GM18870 (cell line): Measurements from ENCODE around the gene RELN.

ENCODE experiments used
- ATAC-seq: cut with Tn5 transposase; IDR thresholded peaks from one replicate; pipeline ENCODE4 v1.9.1; 2021; ENCODE audit warnings: moderate library complexity; ENCODE audit not compliant: unreplicated experiment

The RELN gene

DNA sequence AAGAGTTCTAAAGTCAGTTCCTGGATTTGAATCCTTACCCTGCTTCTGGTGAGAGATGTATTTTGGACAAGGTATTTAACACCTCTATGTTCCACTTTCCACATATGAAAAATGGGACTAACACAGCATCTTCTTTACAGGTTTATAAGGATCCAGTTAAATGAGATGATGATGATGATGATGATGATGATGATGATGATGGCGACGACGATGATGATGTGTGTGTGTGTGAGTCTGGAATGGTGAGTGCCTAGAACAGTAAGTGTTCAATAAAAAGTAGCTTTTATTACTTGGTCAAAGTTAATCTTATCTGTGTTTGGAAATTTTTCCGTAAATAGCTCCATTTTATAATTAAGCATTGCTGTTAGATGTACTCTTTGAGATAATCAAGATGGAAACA lies 295.2 kb downstream of the RELN start:
- ATAC-seq = no peak

DNA sequence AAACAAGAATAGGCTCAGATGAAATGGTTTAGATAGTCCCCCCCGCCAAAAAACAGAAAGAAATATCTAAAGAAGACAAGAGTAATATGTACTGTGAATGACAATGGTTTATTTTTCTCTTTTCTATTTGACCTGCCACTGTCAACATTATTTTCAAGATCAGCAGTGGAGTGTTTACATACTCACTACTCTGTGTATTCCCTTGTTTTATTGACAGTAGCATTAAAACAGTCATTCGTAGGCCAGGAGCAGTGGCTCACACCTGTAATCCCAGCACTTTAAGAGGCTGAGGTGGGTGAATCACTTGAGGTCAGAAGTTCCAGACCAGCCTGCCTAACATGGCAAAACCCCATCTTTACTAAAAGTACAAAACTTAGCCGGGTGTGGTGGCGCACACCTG lies 298.2 kb downstream of the RELN start:
- no peak for ATAC-seq

DNA sequence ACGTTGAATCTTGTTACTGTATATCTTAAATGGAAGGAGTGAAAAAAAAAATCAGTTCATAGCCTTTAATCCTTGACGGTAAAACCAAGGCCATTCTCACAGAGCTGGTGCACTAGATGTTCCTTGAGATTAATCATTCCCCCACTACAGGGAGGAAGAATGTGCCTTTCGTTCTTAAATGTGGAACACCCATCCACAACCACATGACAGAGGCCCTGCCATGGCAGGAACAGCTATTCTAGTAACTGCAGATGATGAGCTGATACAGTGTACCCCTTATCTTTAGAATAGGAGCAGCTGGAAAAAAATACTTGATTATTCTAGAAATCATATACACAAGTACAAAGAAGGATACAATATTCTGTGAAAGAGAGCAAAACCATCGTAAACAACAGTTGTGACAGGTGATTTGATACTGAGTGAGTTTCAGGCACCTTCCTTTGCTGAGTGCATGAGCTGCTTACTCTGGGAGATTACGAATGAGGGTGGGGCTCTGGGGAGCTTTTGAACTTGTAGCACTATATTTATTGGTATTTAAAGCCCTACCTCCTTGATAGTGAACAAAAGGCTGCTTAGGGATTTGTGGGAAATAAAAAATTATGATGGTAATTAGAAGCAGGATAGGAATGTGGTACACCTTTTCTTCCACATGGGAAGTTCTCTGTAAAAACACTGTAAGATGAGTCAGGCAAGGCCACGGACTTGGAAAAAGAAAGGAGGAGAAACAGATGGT lies 299.1 kb downstream of the RELN start:
- no peak for ATAC-seq

DNA sequence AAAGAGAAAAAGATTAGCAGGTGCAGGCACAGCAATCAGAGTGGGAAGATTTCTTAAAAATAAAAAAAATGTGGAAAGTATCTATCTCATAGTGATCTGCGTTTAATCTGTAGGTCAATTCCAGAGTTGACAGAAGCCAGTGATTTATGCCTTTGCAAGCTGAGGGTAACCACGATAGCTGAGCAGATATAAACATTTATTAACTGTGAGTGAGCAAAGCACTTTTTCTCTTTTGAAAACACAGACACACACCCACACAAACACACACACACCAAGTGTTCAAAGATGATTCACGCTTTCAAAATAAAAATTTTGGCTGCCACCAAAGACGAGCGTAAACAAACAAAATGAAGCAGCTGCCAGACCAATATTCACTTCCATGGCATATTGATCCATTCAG lies 300.2 kb downstream of the RELN start:
- ATAC-seq = no peak

DNA sequence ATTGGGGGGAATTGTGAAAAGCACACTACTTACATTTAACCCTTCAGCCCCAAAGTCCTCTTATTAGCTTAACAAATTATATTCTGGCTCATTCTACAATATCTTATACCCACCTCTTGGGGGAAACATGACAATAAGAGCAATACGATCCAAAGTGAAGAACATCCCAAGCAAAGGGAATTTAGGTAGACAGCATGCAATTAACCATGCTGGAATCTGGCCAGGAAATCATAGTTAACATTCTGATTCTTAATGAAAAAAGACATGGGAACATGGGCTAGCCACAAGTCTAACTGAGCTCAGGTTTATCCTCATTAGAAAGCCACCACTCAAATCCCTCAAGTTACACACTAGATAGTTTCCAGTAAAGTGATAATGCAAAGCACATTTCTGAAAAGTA lies 301.5 kb downstream of the RELN start:
- no peak for ATAC-seq

DNA sequence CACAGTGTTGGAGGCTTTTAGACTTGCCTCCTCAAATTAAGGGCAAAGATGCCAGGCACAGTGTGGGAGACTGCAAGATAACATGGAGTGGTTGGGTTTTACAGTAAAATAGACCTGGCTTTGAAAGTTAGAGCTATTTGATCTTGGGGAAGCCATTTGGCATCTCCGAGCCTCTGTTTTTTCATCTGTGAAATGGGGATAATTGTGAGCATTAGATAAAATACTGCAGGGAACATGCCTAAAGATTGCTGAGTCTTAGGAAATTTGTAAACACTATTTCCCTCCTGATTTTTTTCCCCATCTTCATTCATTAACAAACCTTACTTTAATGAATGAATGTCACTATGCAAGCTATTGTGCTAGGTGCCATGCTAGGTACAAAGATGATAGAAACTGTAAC lies 302.2 kb downstream of the RELN start:
- ATAC-seq = no peak

DNA sequence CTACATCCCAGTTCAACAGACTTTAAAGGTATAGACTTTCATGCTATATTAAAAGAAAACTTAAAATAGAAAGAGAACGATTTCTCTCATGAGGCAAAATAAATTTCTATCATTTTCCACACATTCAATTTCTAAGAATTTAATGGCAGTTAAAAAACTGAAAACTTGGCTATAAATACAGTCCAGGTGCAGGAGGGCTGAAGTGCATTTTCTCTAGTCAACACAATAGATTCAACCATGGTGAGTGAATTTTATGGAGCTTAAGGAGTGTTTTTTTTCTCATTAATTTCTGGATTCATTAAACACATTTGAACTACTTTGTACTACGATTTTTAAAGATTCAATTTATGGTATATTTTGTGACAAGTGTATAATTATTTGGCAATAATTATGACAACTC lies 302.7 kb downstream of the RELN start:
- no peak for ATAC-seq

DNA sequence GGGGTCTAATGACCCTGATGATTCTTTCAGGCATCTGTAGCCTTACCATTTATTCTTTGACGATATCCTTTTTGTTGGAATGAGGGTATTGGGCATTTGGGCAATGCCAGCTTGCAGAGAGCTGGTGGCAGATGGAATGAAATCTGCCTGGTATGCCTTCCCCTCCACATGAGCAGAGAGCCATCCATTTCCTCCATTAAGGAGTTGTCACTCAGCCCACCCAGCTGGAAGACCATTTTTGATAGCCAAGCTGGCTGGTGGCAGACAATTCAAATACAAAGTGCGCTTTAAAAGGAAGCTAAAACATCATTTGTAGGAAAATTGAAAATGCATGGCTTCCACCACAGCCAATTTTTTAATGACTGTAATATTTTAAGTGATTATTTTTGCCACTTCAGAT lies 303.4 kb downstream of the RELN start:
- ATAC-seq = no peak

DNA sequence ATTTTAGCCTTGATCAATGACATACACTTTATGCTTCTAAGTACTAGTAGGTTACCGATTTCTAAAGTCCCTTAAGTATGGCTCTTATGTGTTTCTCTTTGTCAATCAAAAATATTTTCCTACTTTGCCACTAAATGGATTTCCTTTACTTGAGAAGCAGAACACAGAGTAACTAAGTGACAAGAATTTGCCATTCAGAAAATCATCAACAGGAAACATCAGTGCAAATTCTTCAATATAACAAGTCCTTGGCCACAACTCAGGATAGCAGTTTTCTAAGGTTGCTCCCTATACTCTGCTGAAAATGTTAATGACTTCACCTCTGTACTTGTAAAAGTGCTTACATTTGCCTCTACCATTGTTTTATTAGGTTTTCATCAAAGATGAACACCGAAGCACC lies 303.8 kb downstream of the RELN start:
- ATAC-seq = no peak

DNA sequence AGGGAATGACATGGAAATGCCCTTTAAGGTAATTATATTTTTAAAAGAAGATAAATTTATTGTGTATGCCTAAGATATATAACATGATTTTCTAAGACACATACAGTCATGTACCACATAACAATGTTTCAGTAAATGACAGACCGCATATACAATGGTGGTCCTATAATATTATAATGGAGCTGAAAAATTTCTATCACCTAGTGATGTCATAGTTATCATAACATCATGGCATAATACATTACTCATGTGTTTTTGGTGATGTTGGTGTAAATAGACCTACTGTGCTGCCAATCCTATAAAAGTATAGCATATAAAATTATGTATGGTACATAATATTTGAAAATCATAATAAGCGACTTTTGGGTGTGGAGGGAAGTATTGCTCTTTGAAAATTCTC lies 306.1 kb downstream of the RELN start:
- ATAC-seq = no peak

DNA sequence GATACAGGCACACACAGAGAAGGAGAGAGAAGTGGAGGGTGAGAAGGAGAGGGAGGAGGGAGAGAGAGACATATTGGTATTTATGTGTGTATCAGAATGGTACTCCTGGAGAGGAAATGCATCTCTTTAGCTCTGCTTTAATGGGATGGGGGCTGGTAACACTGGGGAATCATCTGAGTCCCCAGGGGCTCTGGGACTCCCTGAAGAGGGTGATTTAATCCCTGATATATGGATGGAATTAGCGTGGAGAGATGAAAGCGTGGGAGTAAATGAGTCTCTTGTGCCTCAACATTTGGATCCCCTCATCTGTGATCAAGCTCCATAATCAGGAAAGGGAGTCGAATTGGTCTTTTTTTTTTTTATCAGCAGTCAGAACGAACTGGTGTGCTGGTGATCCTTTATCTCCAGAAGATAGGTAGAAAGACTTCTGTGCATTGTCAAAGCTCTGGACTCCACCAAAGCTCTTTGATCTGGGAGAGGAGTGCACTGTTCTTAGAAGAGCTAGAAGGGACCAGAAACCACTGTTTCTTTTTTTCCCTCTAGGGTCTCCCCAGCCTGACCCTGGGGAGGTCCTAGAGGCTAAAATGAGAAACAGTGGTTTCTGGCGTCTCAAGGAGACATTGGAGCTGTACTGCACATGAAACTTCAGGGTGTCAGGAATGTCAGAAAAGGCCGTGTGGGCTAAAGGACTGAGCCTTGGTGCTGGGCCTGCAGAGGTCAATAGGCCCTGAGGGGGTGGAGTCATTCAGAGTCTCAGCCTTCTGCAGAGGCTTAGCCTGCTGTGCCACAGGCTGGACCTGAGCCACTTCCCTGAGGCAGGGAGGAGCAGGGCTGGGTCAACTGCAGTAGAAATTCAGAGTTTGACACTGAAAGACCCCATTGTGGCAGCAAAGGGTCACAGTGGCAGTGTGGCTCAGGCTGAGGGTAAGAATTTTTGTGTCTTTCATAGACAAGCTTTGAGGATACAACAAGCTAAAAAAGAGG lies 309.0 kb downstream of the RELN start:
- ATAC-seq = no peak

DNA sequence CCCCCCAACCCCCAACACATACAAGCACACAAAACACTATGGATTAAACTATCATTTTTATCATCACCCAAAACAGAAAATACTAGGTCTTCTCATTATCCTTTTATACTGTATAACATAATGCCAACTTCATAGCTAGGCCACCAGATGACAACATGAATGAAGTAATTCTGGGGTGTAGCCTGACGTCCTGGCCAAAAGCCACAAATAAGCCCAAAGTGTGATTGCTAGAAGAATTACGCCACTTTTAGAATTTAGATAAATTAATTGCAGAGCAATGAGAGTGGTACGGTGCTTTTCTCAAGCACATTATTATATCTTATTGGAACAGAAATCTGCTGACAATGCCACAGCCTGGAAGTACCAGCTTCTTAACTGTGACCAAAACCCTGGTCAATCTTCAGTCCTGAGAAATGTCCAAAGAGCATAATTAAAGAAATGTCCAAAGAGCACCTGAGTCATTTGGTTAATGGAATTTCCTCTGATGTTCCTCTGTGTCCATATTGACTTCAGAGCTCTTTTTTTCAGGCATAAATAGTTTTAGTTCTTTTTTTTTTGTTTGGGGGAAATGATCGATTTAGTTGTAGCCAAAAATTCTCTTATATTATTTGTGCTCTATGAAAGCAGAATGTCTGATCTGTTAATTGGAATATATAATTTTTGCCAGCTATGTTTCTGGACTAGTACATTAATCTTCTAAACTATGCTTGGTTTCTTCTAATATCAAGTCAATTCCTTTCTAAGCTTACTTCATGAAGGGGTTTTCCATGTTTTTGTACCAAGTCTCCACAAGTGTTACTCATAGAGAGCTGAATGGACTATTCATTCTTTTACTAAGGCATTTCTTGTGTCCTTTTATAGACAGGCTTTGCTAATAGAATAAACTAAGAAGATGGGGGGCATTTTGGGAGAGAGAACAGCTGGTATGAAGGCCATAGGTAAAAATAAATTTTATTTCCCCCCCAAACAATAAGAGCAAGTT lies 310.0 kb downstream of the RELN start:
- no peak for ATAC-seq

DNA sequence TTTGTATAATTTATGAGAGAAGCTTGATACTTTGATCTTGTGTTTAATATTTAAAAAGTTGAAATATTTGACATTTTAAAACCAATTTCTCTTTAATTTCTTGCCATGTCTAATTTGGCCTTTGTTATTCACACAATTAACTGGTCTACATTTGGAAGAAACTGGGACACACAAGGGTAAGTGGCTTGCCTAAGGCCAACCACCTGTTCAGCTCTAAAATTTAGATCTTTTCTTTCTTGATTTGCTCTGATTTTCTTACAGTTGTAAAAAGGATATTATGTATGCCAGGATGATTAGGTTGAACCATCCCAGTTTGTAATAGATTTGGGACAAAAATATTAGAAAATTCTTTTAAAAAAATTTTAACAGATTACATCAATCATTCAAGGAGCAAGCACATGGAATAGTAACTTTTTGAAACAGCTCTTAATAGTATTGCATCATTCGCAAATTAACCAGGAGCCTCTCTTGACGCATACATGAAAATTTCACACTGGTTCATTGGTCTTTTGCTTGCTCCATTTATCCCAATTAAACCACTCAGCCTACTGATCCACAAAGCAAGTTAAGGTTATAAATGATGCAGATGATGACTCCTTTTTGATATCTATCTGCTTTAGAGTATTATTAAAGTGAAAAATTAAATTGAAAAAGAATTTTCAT lies 321.0 kb downstream of the RELN start:
- no peak for ATAC-seq

DNA sequence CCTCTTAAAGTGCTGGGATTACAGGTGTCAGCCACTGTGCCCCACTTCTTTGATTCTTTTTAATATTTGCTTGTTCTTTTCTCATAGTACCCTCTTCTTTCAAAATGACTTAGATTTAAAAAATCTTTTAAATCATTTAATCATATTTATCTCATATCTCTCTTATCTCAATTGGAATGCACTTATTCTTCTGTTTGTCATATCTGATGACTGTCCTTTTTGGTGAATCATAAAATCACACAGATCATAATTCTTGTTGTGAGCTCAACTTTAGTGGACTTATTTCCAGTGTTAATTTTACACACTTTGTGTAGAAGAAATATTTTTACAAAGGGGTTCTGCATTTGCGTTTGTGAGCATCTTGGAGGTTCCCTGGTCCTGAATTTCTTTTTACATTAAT lies 323.1 kb downstream of the RELN start:
- ATAC-seq = no peak

DNA sequence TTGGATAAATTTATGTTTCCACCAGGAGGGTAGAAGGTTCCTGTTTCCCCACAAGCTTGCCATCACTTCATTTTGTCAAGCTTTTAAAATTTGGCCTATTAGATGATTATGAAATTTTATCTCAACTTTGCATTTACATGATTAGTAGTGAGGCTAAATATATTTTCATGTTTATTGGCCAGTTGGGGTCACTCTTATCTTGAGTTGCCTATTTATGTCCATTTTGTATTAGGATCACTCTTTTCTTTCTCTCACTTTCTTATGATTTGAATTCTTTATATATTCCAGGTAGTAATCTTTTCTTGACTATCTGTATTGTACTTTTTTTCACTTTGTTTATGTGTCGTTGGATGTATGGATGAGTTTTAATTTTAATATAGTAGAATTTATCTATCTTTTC lies 324.9 kb downstream of the RELN start:
- no peak for ATAC-seq

DNA sequence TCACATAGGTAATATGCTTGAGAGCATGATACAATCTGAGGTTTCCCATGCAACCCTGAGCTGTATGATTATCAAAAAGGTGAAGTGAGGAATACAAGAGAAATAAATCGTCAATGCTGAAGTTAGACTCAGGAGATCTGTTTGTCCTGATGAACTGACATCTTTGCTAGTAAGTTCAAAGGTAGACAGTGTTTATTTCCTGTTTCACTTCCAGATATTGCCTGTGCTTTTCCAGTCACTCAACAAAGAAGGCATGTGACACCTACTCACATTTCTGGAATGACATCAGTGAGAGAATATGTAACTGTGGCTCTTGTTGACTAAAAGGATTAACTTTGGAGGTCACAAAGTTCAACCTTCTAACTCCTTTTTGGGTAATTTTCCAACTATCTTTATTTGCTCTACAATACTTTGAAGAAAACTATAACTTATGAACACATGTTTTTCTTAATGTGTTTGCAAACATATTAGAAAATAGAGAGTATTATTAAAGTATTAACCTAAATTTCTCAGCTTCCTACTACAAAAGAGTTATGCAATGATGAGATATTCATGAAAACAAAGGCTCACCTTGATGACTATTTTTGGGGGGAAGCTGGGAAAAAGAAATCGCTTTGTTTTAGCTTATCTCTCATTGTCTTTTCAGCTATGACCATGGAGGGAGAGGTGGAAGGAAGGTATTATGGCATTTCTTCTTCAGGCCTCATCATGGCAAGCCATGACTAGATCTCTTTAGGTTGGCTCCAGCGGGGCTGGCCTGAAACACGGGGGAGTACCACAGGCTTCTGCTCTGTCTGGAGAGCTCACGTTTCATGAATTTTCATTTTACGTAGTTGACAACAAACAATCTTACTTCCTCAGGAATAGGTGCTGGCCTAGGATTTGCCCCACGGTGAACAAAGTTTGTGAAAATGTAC lies 328.7 kb downstream of the RELN start:
- no peak for ATAC-seq

DNA sequence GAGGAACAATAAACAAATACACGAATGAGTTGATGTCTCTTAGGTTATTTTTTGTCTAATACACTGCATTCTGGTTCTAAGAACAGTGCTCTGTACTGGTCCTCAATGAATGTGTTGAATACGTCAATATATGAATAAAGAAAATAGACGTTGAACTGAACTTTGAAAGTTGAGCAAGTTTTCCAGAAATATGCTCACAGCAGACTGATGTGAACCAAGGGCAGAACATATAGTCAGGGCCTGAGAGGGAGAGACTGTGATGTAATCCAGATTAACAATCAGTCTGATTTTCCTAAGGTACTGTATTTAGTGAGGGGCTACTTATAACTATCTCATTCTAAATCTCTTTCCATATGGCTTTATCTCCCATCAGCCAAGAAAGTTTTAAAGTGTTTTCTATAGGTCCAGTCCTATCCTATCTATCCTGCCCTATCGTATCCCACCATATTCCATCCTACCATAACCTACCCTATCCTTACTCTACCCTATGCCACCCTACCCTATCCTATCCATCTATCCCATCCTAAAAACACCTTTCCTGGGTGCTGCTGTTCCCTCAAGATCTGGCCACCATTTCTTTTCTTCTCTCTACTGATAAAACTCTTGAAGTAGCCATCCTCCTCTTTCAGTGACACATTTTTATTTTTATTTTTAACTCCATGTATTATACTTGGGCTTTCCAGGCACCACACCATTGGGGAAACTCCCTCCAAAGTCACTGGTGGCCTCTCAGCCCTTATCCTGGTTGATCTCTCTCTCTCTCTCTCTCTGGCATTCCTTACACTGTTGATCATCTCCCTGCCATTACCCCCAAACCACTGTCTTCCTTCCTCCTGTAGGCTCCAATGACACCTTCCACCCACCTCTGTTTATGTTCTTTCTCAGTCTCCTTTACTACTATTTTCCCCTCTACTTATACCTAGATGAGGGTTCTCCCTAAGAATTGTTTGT lies 331.1 kb downstream of the RELN start:
- no peak for ATAC-seq

DNA sequence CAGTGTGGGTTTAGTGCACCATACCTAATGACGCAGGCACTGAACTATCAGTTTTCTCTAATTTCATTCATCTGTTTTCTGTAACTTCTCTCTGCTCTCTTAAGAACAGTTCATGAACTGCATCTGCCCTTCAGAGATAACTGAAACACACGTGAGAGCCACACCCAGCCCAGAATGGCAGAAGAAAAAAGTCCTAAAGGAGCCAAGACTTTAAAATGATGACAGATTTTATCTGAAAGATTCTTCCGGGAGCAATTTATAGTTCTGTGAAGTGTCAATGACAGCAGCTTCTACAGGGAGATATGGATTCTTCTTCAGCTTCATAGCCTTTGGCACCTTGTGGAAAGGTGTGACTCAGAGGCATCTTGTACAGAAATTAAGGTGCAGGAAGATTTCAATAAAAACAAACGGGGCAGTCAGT lies 332.0 kb downstream of the RELN start:
- no peak for ATAC-seq
